Gastroesophageal sphincter (tissue), 3 donors: ENCODE results near the gene MYH10.
"Not testable (repeated sequence)": the region's sequence is repeated elsewhere in the genome, so short reads cannot be mapped to it uniquely, and the experiment has no call there.

ENCODE experiments used
- POLR2A ChIP-seq, 2 donors: fragments of 450-650 bp; IDR thresholded peaks; one replicate each; pipeline ENCODE4 v1.6.1; 2017; ENCODE audit warnings: antibody characterized with exemption in 2 of 2, mild to moderate bottlenecking in 2 of 2, moderate library complexity in 1 of 2
- TF ChIP-seq, protein P1 (sequence below), 4 experiments: fragments of 200-600 bp in 2 of 4; fragments of 450-650 bp in 2 of 4; sonication (generic) in 1 of 4; IDR thresholded peaks; one replicate each; pipeline ENCODE4 v1.5.1; 2017 to 2019; ENCODE audit warnings: antibody characterized with exemption in 4 of 4, mild to moderate bottlenecking in 2 of 4, moderate library complexity in 2 of 4

DNA sequence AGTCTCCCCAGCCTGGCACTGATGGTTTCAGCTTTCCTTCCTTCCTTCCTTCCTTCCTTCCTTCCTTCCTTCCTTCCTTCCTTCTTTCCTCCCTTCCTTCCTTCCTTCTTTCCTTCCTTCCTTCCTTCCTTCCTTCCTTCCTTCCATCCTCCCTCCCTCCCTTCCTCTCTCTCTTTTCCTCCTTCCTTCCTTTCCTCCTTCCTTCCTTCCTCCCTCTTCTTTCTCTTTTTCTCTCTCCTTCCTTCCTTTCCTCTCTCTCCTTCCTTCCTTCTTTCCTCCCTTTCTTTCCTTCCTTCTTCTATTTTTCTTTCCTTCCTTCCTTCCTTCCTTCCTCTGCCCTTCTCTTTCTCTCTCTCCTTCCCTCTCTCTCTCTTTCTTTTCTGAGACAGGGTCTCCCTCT, 30.2 kb upstream of the MYH10 start:
- TF ChIP-seq, protein P1, sequence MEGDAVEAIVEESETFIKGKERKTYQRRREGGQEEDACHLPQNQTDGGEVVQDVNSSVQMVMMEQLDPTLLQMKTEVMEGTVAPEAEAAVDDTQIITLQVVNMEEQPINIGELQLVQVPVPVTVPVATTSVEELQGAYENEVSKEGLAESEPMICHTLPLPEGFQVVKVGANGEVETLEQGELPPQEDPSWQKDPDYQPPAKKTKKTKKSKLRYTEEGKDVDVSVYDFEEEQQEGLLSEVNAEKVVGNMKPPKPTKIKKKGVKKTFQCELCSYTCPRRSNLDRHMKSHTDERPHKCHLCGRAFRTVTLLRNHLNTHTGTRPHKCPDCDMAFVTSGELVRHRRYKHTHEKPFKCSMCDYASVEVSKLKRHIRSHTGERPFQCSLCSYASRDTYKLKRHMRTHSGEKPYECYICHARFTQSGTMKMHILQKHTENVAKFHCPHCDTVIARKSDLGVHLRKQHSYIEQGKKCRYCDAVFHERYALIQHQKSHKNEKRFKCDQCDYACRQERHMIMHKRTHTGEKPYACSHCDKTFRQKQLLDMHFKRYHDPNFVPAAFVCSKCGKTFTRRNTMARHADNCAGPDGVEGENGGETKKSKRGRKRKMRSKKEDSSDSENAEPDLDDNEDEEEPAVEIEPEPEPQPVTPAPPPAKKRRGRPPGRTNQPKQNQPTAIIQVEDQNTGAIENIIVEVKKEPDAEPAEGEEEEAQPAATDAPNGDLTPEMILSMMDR (IDR thresholded peaks at IDR 0.05), result not testable (repeated sequence)
- TF ChIP-seq POLR2A (IDR thresholded peaks at IDR 0.05), result not testable (repeated sequence)
